ELR (cell line): ENCODE measurements around the gene SLC6A18.
"Not testable (repeated sequence)": the region's sequence is repeated elsewhere in the genome, so short reads cannot be mapped to it uniquely, and the experiment has no call there.

Source experiments
- DNase-seq: peaks from one replicate; pipeline ENCODE4 v3.0.0-alpha.2; 2015; ENCODE audit warnings: low read depth

SLC6A18 gene

GRCh38 chr5:1254196-1254595 is 29.0 kb downstream of the SLC6A18 start:
- peak; percentile 59 for DNase-seq

- peak; percentile 61 for DNase-seq
These were observed 29.9 kb downstream of the SLC6A18 start for GRCh38 chr5:1255081-1255561.

- DNase-seq: no peak
These were observed 31.6 kb downstream of the SLC6A18 start for GRCh38 chr5:1256776-1257175.

GRCh38 chr5:1257363-1257762 is 32.2 kb downstream of the SLC6A18 start:
- no peak for DNase-seq

GRCh38 chr5:1257841-1258240 is 32.7 kb downstream of the SLC6A18 start:
- no peak for DNase-seq

DNA sequence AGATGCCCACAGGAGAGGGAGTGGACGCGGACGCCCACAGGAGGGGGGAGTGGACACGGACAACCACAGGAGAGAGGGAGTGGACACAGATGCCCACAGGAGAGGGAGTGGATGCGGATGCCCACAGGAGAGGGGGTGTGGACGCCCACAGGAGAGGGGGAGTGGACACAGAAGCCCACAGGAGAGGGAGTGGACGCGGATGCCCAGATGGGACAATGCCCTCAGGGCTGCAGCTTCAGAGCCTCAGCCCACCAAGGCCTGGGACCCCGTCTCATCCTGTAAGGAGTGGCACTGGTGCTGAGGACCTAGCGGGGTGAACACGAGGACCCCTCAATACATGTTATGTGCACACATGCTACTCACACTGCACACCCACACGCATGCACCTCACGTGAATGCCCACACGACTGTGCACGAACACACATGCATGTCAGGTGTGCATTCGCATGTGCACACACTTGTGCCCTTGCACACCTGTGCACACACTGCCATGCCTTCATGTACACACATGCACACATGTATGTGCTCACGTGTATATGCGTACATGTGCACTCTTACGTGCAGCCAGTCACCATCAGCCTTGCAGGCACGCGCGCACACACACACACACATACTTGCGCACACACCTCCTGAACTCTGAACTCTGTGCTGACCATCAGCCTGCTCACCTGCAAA is 34.8 kb downstream of the SLC6A18 start:
- DNase-seq: no peak

DNA sequence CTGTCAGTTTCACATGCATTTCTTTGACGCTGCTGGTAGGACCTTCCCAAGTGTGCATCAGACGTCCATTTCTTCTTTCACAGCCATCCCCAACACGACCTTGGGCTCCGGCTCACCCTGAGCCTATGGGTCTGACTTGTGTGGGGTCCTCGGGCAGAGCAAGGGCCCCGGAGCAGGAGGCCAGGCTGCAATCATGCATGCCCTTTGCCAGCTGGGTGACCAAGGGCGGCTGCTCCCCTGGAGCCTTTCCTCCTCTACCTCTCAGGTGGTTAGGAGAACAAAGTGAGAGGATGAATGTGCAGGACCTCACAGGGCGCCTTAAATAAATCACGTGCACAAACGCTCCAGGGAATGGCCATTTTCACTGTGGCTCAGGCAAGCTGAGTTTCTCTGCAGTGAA is 36.5 kb downstream of the SLC6A18 start:
- DNase-seq: no peak

DNA sequence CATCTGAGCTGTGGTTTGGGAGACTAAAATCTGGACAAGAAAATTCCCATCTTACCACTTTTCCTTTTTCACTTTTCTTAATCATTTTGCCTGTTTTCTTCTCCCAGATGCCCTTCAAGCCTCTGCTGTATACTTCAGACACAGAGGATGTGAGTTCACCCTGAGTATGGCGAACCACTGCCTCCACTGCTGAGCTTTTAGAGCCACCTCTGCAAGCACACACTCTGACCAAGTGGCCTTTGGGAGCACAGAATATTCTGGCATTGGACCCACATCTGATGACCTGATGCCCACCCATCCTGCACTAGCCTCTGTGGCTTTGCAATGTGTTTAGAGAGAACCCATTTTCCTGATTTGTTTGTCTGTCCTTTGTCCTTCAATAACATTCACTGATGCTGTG is 37.2 kb downstream of the SLC6A18 start:
- peak; percentile 7 for DNase-seq

DNA sequence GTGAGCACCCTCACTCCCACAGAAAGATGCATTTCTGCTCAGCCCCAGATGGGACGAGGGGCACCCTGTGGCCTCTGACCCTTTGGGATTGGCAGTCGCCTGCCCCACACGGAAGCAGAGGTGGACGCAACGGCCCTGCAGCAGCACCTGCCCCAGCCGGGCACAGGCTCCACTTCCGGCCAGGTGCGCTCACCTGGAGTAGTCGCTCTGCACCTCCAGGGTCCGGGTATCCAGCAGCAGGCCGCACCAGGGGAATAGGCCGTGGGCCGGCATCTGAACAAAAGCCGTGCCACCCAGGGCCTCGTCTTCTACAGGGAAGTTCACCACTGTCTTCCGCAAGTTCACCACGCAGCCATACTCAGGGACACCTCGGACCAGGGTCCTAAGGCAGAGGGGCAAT is 39.0 kb downstream of the SLC6A18 start:
- peak; percentile 46 for DNase-seq

GRCh38 chr5:1265026-1265425 is 39.8 kb downstream of the SLC6A18 start:
- no peak for DNase-seq

- no peak for DNase-seq
These were observed 40.6 kb downstream of the SLC6A18 start for GRCh38 chr5:1265461-1266455.

DNA sequence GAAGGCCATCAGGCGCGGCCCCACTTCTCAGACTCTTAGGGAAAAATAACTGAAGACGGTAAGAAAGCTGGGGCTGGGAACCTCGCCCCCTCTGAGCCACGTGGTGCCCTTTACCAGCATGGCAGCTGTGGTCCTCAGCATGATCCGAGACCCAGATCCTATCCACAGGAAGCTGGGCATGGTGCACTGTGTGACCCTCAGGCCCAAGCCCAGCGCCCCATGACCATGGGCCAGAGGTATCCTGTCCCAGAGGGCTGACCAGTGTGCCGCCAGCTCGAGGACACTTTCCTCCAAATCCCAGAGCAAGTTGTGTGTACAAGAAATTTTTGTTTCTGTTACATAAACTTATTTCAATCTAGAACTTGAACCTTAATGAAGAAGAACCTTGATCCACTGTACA is 41.6 kb downstream of the SLC6A18 start:
- DNase-seq: no peak

- DNase-seq: not testable (repeated sequence)
These were observed 42.3 kb downstream of the SLC6A18 start for GRCh38 chr5:1267464-1267863.

- no peak for DNase-seq
These were observed 42.9 kb downstream of the SLC6A18 start for GRCh38 chr5:1268056-1268455.

DNA sequence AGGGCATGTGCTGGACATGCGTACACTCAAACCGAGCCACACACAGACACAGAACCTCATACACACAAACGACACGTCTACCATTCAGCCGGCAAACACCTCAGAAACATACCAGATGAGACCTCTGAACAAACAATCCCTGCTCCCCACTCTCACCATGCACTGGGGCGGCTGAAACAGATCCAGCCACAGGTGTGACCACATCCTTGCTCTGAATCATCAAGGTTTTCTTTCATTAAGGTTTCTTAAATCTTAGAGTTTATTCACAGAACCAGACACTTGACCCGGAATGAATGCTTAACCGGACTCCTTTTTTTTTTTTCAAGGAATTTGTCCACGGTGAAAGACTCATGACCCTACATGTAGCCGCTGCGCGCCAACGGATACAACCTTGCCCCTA is 43.5 kb downstream of the SLC6A18 start:
- DNase-seq: no peak

- DNase-seq: no peak
These were observed 45.2 kb downstream of the SLC6A18 start for GRCh38 chr5:1270426-1270825.

- peak; percentile 30 for DNase-seq
These were observed 46.0 kb downstream of the SLC6A18 start for GRCh38 chr5:1270933-1271914.

GRCh38 chr5:1272201-1272600 is 47.0 kb downstream of the SLC6A18 start:
- peak; percentile 32 for DNase-seq

- no peak for DNase-seq
These were observed 48.6 kb downstream of the SLC6A18 start for GRCh38 chr5:1273745-1274144.

DNA sequence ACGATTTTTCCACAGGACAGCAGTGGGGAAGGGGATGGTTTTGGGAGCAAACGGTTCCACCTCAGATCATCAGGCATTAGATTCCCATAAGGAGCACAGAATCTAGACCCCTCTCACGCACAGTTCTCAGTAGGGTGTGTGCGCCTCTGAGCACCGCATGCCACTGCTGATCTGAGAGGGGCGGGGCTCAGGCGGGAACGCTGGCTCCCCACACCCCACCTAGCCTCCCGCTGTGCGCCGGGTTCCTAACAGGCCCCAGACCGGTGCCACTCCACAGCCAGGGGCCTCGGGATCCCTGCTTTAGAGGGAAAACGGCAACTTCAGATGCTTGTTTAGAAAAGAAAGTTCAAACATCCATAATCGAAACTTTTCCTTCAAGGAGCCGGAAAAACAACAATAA is 49.3 kb downstream of the SLC6A18 start:
- no peak for DNase-seq
